Measurements from ENCODE around the gene SDC1. TPM values are rescaled to one million over a fixed set of nuclear protein-coding genes. Genes with fewer than 3 reads are reported as not detected.

The SDC1 gene
- total RNA-seq, 2 experiments from 2014 or later = 0.10 TPM; not detected in 1

DNA sequence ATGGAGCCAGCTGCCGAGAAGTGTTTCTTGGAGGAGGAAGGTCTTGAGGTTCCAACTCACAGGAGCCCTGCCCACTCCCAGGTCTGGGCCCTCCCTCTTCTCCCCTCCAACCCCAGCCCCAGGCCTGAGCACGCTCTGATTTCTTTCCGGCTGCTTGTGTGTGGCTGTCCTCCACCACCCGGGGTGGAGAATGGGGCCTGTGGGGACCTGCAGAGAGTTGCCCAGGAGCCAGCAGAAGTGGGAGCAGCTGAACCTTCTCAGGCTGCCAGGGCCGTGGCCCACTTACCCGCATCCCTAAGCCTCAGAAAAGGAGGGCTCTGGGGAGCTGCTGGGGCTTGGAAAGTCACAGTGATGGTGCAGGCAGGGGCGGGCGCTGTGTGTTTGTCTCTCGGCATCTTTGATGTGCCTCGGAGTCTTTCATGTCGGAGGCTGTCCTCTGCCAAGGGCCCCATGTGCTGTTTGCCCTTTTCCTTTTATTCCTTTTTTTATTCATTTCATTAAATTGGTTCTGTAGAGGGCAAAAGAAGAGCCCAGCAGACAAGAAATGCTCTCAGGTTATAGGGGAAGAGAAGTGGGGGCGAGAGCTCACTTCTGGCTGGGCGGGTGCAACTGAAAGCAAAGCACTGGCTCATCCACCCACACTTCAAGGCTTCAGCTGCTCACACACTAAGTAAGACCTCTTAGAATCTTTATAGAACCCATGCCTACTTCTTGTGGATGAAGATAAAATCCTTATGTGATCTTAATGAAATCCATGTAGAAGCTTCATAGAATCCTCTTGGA is 52.5 kb downstream of the SDC1 start:
- no peak for TF ChIP-seq CTCF (conservative IDR thresholded peaks at IDR 0.05; ENCODE audit: low read length)
- no peak for TF ChIP-seq EZH2phosphoT487 (IDR thresholded peaks at IDR 0.05; ENCODE audit: borderline replicate concordance, low read depth, low read length)
- Histone ChIP-seq H3K27ac (ENCODE audit: low read depth, low read length, poor library complexity, severe bottlenecking) (no peak overlapping the region), H3K9me2 (ENCODE audit: insufficient read depth, low read length) (no peaks in the 10 kb centered on the region), H3K79me2 (ENCODE audit: insufficient read depth, low read depth, low read length) (no peaks in the 10 kb centered on the region), H3K4me3 (ENCODE audit: low read depth, low read length, poor library complexity, severe bottlenecking) (no peak overlapping the region), H2AFZ (ENCODE audit: low read length) (no peak overlapping the region), H3K4me1 (ENCODE audit: insufficient read depth, low read length, poor library complexity, severe bottlenecking) (no peaks in the 10 kb centered on the region), H3K4me2 (ENCODE audit: low read length) (no peak overlapping the region), H3K36me3 (ENCODE audit: insufficient read depth, low read length) (no peaks in the 10 kb centered on the region), H4K20me1 (ENCODE audit: insufficient read depth, low read length) (no peaks in the 10 kb centered on the region), H3K9me3 (ENCODE audit: low read length) (no peaks in the 10 kb centered on the region)
- intact Hi-C loops (cut with micrococcal nuclease; ENCODE audit: unreplicated experiment) = no loop called here
- no TSS peak for BruUV-seq (replicated peaks)
- DNase-seq (ENCODE audit: low spot score) = no peak
- ChIA-PET POLR2A (no interaction called here), CTCF (ENCODE audit: unreplicated experiment) (no interaction called here)

DNA sequence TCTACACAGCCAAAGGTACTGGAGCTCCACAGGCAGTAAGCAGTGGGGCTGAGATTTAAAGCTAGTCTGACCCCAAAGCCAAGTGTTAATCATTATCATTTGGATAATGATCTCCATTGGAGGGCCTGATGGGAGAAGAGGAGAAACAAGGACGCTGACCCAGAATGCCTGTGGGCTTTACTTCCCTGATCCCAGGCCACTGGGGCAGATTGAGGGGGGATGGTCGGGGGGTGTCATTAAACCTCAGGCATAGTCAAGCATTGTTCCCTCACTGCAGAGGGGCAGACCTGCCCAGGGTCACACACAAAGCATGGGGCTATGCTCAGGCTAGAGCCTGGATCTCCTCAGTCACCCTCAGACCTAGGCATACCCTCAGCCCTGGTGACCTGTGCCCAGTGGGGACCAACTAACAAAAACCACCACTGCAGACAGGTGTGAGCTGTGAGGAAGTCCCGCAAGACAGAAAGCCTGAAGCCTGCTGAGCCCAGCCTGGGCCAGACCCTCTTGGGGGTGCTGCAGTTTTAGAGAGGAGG is 53.4 kb downstream of the SDC1 start:
- no peaks in the 10 kb centered on the region for H3K9me3 ChIP-seq (ENCODE audit: low read length)
- BruUV-seq (replicated peaks) = no TSS peak
- no peaks in the 10 kb centered on the region for H3K9me2 ChIP-seq (ENCODE audit: insufficient read depth, low read length)
- intact Hi-C loops (cut with micrococcal nuclease; ENCODE audit: unreplicated experiment) = no loop called here
- H3K36me3 ChIP-seq (ENCODE audit: insufficient read depth, low read length) = no peaks in the 10 kb centered on the region
- H3K4me1 ChIP-seq (ENCODE audit: insufficient read depth, low read length, poor library complexity, severe bottlenecking) = no peaks in the 10 kb centered on the region
- no peak overlapping the region for H3K4me3 ChIP-seq (ENCODE audit: low read depth, low read length, poor library complexity, severe bottlenecking)
- H3K79me2 ChIP-seq (ENCODE audit: insufficient read depth, low read depth, low read length) = no peaks in the 10 kb centered on the region
- POLR2A ChIA-PET = interaction anchor here (0.7 kb wide), 1 partner anchor 485 kb away, joined by 4 read pairs; no protein-coding TSS in a partner anchor
- TF ChIP-seq EZH2phosphoT487 (IDR thresholded peaks at IDR 0.05; ENCODE audit: borderline replicate concordance, low read depth, low read length) (no peak), CTCF (conservative IDR thresholded peaks at IDR 0.05; ENCODE audit: low read length) (no peak)
- H4K20me1 ChIP-seq (ENCODE audit: insufficient read depth, low read length) = no peaks in the 10 kb centered on the region
- no peak overlapping the region for H2AFZ ChIP-seq (ENCODE audit: low read length)
- H3K27ac ChIP-seq (ENCODE audit: low read depth, low read length, poor library complexity, severe bottlenecking) = no peak overlapping the region
- CTCF ChIA-PET (ENCODE audit: unreplicated experiment) = no interaction called here
- no peak overlapping the region for H3K4me2 ChIP-seq (ENCODE audit: low read length)
- DNase-seq (ENCODE audit: low spot score) = no peak

DNA sequence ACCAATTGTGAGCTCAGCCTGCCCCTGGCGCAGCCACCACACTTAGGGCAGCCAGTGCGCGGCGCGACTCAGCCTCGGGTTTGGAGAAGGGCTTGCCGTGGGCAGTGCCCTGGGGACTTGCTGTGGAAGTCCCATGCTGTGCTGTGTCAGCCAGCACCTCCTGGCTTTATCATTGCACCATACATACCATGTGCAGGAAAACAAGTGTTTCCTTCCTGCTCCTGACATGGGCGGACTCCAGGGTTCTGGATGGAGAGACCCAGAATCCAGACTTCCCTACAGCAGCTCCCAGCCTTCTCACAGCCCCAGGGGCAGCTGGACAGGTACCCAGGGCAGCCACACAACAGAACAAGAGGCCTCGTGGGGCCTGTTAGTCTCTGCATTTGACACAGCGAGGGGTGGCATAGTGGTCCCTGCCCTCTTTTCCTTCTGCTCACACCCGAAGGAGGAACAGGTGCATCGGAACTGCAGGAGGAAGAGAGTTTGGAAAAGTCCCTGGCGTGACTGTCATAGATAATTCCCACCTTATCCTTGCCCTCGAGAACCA is 54.2 kb downstream of the SDC1 start:
- intact Hi-C loops (cut with micrococcal nuclease; ENCODE audit: unreplicated experiment) = no loop called here
- no peak overlapping the region for H3K4me3 ChIP-seq (ENCODE audit: low read depth, low read length, poor library complexity, severe bottlenecking)
- no peaks in the 10 kb centered on the region for H4K20me1 ChIP-seq (ENCODE audit: insufficient read depth, low read length)
- no peak overlapping the region for H3K27ac ChIP-seq (ENCODE audit: low read depth, low read length, poor library complexity, severe bottlenecking)
- no peaks in the 10 kb centered on the region for H3K9me2 ChIP-seq (ENCODE audit: insufficient read depth, low read length)
- H2AFZ ChIP-seq (ENCODE audit: low read length) = no peak overlapping the region
- BruUV-seq (replicated peaks) = no TSS peak
- TF ChIP-seq EZH2phosphoT487 (IDR thresholded peaks at IDR 0.05; ENCODE audit: borderline replicate concordance, low read depth, low read length) = no peak
- TF ChIP-seq CTCF (conservative IDR thresholded peaks at IDR 0.05; ENCODE audit: low read length) = no peak
- H3K9me3 ChIP-seq (ENCODE audit: low read length) = no peaks in the 10 kb centered on the region
- no peaks in the 10 kb centered on the region for H3K4me1 ChIP-seq (ENCODE audit: insufficient read depth, low read length, poor library complexity, severe bottlenecking)
- DNase-seq (ENCODE audit: low spot score) = no peak
- H3K79me2 ChIP-seq (ENCODE audit: insufficient read depth, low read depth, low read length) = no peaks in the 10 kb centered on the region
- no peak overlapping the region for H3K4me2 ChIP-seq (ENCODE audit: low read length)
- no peaks in the 10 kb centered on the region for H3K36me3 ChIP-seq (ENCODE audit: insufficient read depth, low read length)
- POLR2A ChIA-PET = interaction anchor here (0.7 kb wide), 1 partner anchor 486 kb away, joined by 4 read pairs; no protein-coding TSS in a partner anchor
- CTCF ChIA-PET (ENCODE audit: unreplicated experiment) = no interaction called here
